Measurements from ENCODE around the gene TRABD2B. TPM values are rescaled to one million over a fixed set of nuclear protein-coding genes. Genes with fewer than 3 reads are reported as not detected.

Gene TRABD2B
- total RNA-seq, 1 experiment from 2014 or later, result 0.05 TPM

DNA sequence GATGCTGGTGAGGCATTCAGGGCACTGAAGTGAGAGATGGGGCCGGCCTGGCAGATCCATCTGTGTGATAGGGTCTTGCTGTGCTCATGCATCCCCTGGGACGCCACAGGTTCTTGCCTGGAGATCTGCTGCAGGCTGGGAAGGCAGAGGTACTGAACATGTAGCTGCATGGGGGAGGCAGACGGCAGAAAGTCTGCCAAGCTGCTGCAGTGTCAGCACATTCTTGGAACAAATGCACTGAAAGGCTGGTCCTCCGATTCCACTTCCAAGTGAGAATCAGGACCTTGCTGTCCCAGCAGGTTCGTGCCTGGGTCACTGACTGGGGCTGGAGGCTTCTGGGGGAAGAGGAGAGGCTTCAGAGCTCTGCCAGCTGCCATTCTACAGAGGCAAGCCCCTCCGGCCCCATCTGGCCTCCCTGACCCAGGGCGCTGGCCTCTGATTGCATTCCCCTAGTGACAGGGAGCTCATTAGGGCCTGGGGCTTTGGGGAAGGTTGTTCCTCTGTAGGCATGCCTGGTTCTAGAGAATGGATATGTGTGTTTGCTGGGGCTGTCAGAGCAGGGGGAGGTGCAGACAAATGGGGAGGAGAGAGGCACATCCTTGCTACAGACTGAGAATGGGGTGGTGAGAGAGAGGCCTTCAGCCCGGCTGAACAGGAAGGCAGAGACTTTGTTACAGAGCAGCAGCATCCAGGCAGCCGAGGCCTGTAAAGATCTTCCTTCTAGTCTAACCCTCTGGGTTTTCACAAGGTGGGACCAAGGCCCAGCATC is 174.0 kb downstream of the TRABD2B start:
- Histone ChIP-seq H3K27ac (ENCODE audit: low read depth, low read length) (no peak overlapping the region), H3K4me1 (ENCODE audit: control insufficient read depth in 1 of 2, insufficient read depth in 2 of 2, low read length in 2 of 2) (no peaks in the 10 kb centered on the region), H3K79me2 (ENCODE audit: insufficient read depth, low read length) (no peaks in the 10 kb centered on the region), H3K27me3 (ENCODE audit: insufficient read depth, low read length) (no peaks in the 10 kb centered on the region), H3K36me3 (ENCODE audit: control insufficient read depth in 1 of 2, insufficient read depth in 2 of 2, low read length in 2 of 2) (no peaks in the 10 kb centered on the region), H3K9me3 (ENCODE audit: control insufficient read depth in 1 of 2, insufficient read depth in 1 of 2, low read depth in 1 of 2, low read length in 2 of 2) (no peaks in the 10 kb centered on the region), H3K9ac (ENCODE audit: low read length) (no peak overlapping the region), H3K4me3 (replicated peaks in 1 of 2; ENCODE audit: low read depth in 1 of 2, low read length in 2 of 2) (no peak overlapping the region), H3K4me2 (ENCODE audit: low read length) (no peak overlapping the region), H3K9me2 (ENCODE audit: insufficient read depth) (no peaks in the 10 kb centered on the region), H2AFZ (ENCODE audit: low read depth, low read length, poor library complexity, severe bottlenecking) (no peak overlapping the region), H4K20me1 (ENCODE audit: insufficient read depth) (no peaks in the 10 kb centered on the region)
- ATAC-seq (no peak), DNase-seq (ENCODE audit: low read depth, low spot score) (no peak)
- intact Hi-C loops (cut with micrococcal nuclease), result no loop called here
- BruUV-seq (replicated peaks), result no TSS peak
- ChIA-PET CTCF (no interaction called here), RAD21 (ENCODE audit: low non-redundant PET in 1 of 2, low total read pairs in 2 of 2, uncharacterized antibody in 2 of 2, unreplicated experiment in 2 of 2) (no interaction called here), POLR2A (no interaction called here)
- TF ChIP-seq ZNF274 (IDR thresholded peaks at IDR 0.05; ENCODE audit: low read depth, low read length) (no peak), SIN3A (IDR thresholded peaks at IDR 0.05; ENCODE audit: low read depth) (no peak), ZFX (IDR thresholded peaks at IDR 0.05) (no peak), POLR2A (IDR thresholded peaks at IDR 0.05; ENCODE audit: borderline replicate concordance, extremely low read depth, insufficient read depth, insufficient read length) (no peak), TCF7L2 (IDR thresholded peaks at IDR 0.05; ENCODE audit: borderline replicate concordance, extremely low read depth, insufficient read depth, insufficient read length) (no peak)

DNA sequence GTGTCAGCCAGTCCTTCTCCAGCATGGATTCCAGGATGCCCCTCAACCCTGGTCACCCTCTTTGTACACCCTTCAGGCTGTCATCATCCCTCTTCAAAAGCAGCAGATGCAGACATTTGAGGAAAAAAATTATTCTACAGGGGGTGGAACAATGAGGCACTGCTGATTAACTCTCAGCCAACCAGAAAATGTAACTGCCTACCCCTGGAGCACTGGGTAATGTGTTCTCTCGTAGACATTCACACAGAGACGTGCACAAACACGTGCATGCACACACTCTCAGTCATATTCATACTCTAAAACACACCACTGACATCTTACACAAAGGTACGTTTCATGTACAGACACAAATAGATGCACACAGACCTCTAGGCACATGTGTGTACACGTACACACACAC is 175.4 kb downstream of the TRABD2B start:
- RAD21 ChIA-PET (ENCODE audit: low non-redundant PET in 1 of 2, low total read pairs in 2 of 2, uncharacterized antibody in 2 of 2, unreplicated experiment in 2 of 2), result no interaction called here
- H2AFZ ChIP-seq (ENCODE audit: low read depth, low read length, poor library complexity, severe bottlenecking), result no peak overlapping the region

More for the DNA sequence above, 175.4 kb downstream of the TRABD2B start:
- DNase-seq (ENCODE audit: low read depth, low spot score), result no peak
- H3K9ac ChIP-seq (ENCODE audit: low read length), result no peak overlapping the region
- H3K79me2 ChIP-seq (ENCODE audit: insufficient read depth, low read length), result no peaks in the 10 kb centered on the region
- CTCF ChIA-PET, result no interaction called here
- intact Hi-C loops (cut with micrococcal nuclease), result no loop called here
- no peaks in the 10 kb centered on the region for H3K36me3 ChIP-seq (ENCODE audit: control insufficient read depth in 1 of 2, insufficient read depth in 2 of 2, low read length in 2 of 2)
- POLR2A ChIA-PET, result no interaction called here
- no peak overlapping the region for H3K27ac ChIP-seq (ENCODE audit: low read depth, low read length)
- no peak overlapping the region for H3K4me3 ChIP-seq (replicated peaks in 1 of 2; ENCODE audit: low read depth in 1 of 2, low read length in 2 of 2)
- no peaks in the 10 kb centered on the region for H3K9me3 ChIP-seq (ENCODE audit: control insufficient read depth in 1 of 2, insufficient read depth in 1 of 2, low read depth in 1 of 2, low read length in 2 of 2)
- no peak for TF ChIP-seq CEBPB (IDR thresholded peaks at IDR 0.05; ENCODE audit: low read depth)
- TF ChIP-seq SRF (IDR thresholded peaks at IDR 0.05; ENCODE audit: low read depth), result no peak
- TF ChIP-seq, protein P1, sequence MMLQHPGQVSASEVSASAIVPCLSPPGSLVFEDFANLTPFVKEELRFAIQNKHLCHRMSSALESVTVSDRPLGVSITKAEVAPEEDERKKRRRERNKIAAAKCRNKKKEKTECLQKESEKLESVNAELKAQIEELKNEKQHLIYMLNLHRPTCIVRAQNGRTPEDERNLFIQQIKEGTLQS (IDR thresholded peaks at IDR 0.05), result no peak
- no peak for TF ChIP-seq POLR2AphosphoS5 (IDR thresholded peaks at IDR 0.05; ENCODE audit: low read depth, low read length)
- TF ChIP-seq SP1 (IDR thresholded peaks at IDR 0.05; ENCODE audit: low read depth), result no peak
- no peak for TF ChIP-seq YY1 (IDR thresholded peaks at IDR 0.05; ENCODE audit: extremely low read depth, insufficient replicate concordance, low read depth, low read length)
- no peak for TF ChIP-seq ZFX (IDR thresholded peaks at IDR 0.05)
- no peak for TF ChIP-seq ELF1 (IDR thresholded peaks at IDR 0.05; ENCODE audit: borderline replicate concordance, low read depth)
- TF ChIP-seq JUND (IDR thresholded peaks at IDR 0.05), result no peak
- TF ChIP-seq RAD21 (IDR thresholded peaks at IDR 0.05; ENCODE audit: low read depth), result no peak
- TF ChIP-seq EZH2phosphoT487 (IDR thresholded peaks at IDR 0.05; ENCODE audit: borderline replicate concordance), result no peak
- no peak for TF ChIP-seq CBX3 (IDR thresholded peaks at IDR 0.05; ENCODE audit: low read depth)
- TF ChIP-seq, protein P2, sequence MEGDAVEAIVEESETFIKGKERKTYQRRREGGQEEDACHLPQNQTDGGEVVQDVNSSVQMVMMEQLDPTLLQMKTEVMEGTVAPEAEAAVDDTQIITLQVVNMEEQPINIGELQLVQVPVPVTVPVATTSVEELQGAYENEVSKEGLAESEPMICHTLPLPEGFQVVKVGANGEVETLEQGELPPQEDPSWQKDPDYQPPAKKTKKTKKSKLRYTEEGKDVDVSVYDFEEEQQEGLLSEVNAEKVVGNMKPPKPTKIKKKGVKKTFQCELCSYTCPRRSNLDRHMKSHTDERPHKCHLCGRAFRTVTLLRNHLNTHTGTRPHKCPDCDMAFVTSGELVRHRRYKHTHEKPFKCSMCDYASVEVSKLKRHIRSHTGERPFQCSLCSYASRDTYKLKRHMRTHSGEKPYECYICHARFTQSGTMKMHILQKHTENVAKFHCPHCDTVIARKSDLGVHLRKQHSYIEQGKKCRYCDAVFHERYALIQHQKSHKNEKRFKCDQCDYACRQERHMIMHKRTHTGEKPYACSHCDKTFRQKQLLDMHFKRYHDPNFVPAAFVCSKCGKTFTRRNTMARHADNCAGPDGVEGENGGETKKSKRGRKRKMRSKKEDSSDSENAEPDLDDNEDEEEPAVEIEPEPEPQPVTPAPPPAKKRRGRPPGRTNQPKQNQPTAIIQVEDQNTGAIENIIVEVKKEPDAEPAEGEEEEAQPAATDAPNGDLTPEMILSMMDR (IDR thresholded peaks at IDR 0.05 in 2 of 3, conservative IDR thresholded peaks at IDR 0.05 in 1 of 3; ENCODE audit: borderline replicate concordance in 1 of 3, insufficient read depth in 1 of 3, low read depth in 2 of 3, low read length in 2 of 3), result no peak
- TF ChIP-seq SIN3A (IDR thresholded peaks at IDR 0.05; ENCODE audit: low read depth), result no peak
- no peaks in the 10 kb centered on the region for H3K9me2 ChIP-seq (ENCODE audit: insufficient read depth)
- H3K4me1 ChIP-seq (ENCODE audit: control insufficient read depth in 1 of 2, insufficient read depth in 2 of 2, low read length in 2 of 2), result no peaks in the 10 kb centered on the region
- no TSS peak for BruUV-seq (replicated peaks)
- no peak overlapping the region for H3K4me2 ChIP-seq (ENCODE audit: low read length)
- ATAC-seq, result no peak
- no peaks in the 10 kb centered on the region for H4K20me1 ChIP-seq (ENCODE audit: insufficient read depth)
- H3K27me3 ChIP-seq (ENCODE audit: insufficient read depth, low read length), result no peaks in the 10 kb centered on the region

All from HCT116 (cell line).